IMR-90 (cell line): Measurements from ENCODE around the gene C2. TPM values are rescaled to one million over a fixed set of nuclear protein-coding genes. Genes with fewer than 3 reads are reported as not detected.

Experiments
- ATAC-seq: fragments of 200-7000 bp; cut with Tn5 transposase; 2 replicates; pipeline ENCODE4 v1.9.1; 2020; ENCODE audit warnings: low read depth, mild to moderate bottlenecking, moderate library complexity
- BruUV-seq: library from RNA; stranded (reverse); fragments of 400-500 nt; replicated peaks from 2 replicates; lab custom pipeline; 2021; lab: Mats Ljungman, UMichigan
- CTCF ChIA-PET: fragments of 300-600 bp; formaldehyde crosslinking; extraction: SDS; loops from one replicate; lab custom pipeline; 2021; ENCODE audit warnings: antibody characterized with exemption; lab: Yijun Ruan, JAX
- POLR2A ChIA-PET: fragments of 300-600 bp; sonication (Branson Sonifier 250); formaldehyde crosslinking; loops from one replicate; lab custom pipeline; 2022; ENCODE audit warnings: antibody characterized with exemption; ENCODE audit not compliant: unreplicated experiment; lab: Charles Lee
- DNase-seq: peaks from one replicate; pipeline ENCODE4 v3.0.0; 2013
- H2AFZ ChIP-seq: replicated peaks from 2 replicates; pipeline ENCODE3; 2013; ENCODE audit warnings: low read length, mild to moderate bottlenecking; ENCODE audit not compliant: poor library complexity
- H2AK5ac ChIP-seq: 2 replicates; pipeline ENCODE4 v1.6.1; 2013; ENCODE audit warnings: low read depth, low read length, inconsistent platforms
- H2AK9ac ChIP-seq: replicated peaks from 2 replicates; pipeline ENCODE3; 2013; ENCODE audit warnings: mild to moderate bottlenecking, low read depth, low read length, moderate library complexity; ENCODE audit not compliant: poor library complexity
- H2BK120ac ChIP-seq: 2 replicates; pipeline ENCODE4 v1.6.1; 2013; ENCODE audit warnings: low read depth, low read length, inconsistent platforms
- H2BK15ac ChIP-seq: 3 replicates; pipeline ENCODE4 v1.6.1; 2013; ENCODE audit warnings: low read depth, low read length, inconsistent platforms
- H2BK20ac ChIP-seq: 2 replicates; pipeline ENCODE4 v1.6.1; 2013; ENCODE audit warnings: low read depth, mild to moderate bottlenecking, inconsistent platforms, low read length, moderate library complexity
- H2BK5ac ChIP-seq: 2 replicates; pipeline ENCODE4 v1.6.1; 2013; ENCODE audit warnings: mild to moderate bottlenecking, low read depth, low read length, inconsistent platforms; ENCODE audit not compliant: poor library complexity, severe bottlenecking
- H3K14ac ChIP-seq: replicated peaks from 2 replicates; pipeline ENCODE4 v1.6.1; 2013; ENCODE audit warnings: low read depth, low read length, inconsistent platforms
- H3K18ac ChIP-seq: 2 replicates; pipeline ENCODE4 v1.6.1; 2013; ENCODE audit warnings: low read depth, low read length, control low read depth
- H3K23ac ChIP-seq: 2 replicates; pipeline ENCODE4 v1.6.1; 2013; ENCODE audit warnings: low read depth, low read length, inconsistent platforms
- H3K27ac ChIP-seq: 2 replicates; pipeline ENCODE4 v1.5.1; 2013; ENCODE audit warnings: mild to moderate bottlenecking, control low read depth, low read length; ENCODE audit not compliant: insufficient read depth
- H3K27me3 ChIP-seq: 2 replicates; pipeline ENCODE4 v1.6.1; 2013; ENCODE audit warnings: low read length; ENCODE audit not compliant: control insufficient read depth, insufficient read depth
- H3K36me3 ChIP-seq: 2 replicates; pipeline ENCODE4 v1.6.1; 2013; ENCODE audit warnings: low read length, mixed read lengths; ENCODE audit not compliant: control insufficient read depth, insufficient read depth
- H3K4ac ChIP-seq: 2 replicates; pipeline ENCODE4 v1.6.1; 2013; ENCODE audit warnings: low read depth, low read length, inconsistent platforms
- H3K4me1 ChIP-seq: 2 replicates; pipeline ENCODE4 v1.6.1; 2013; ENCODE audit warnings: low read length, mixed read lengths; ENCODE audit not compliant: control insufficient read depth, insufficient read depth
- H3K4me2 ChIP-seq: 2 replicates; pipeline ENCODE4 v1.6.1; 2013; ENCODE audit warnings: low read depth, mild to moderate bottlenecking, control low read depth, low read length, moderate library complexity
- H3K4me3 ChIP-seq: 2 replicates; pipeline ENCODE4 v1.5.1; 2013; ENCODE audit warnings: low read depth, mild to moderate bottlenecking, control low read depth, low read length, moderate library complexity; ENCODE audit not compliant: insufficient read depth
- H3K56ac ChIP-seq: 2 replicates; pipeline ENCODE4 v1.6.1; 2013; ENCODE audit warnings: low read length, inconsistent platforms; ENCODE audit not compliant: insufficient read depth; ENCODE audit errors: extremely low read depth
- H3K79me1 ChIP-seq, 2 experiments: 2 replicates each; pipeline ENCODE4 v1.6.1; 2013; ENCODE audit warnings: low read length in 2 of 2, inconsistent platforms in 1 of 2, low read depth in 1 of 2
- H3K9ac ChIP-seq: 2 replicates; pipeline ENCODE4 v1.6.1; 2013; ENCODE audit warnings: low read depth, low read length, control low read depth
- H3K9me1 ChIP-seq: 2 replicates; pipeline ENCODE4 v1.6.1; 2013; ENCODE audit warnings: low read length, inconsistent platforms; ENCODE audit not compliant: insufficient read depth
- H3K9me3 ChIP-seq: 2 replicates; pipeline ENCODE4 v1.6.1; 2013; ENCODE audit warnings: low read length; ENCODE audit not compliant: control insufficient read depth, insufficient read depth
- H4K20me1 ChIP-seq: 2 replicates; pipeline ENCODE4 v1.6.1; 2013; ENCODE audit warnings: low read length, inconsistent platforms; ENCODE audit not compliant: insufficient read depth
- H4K5ac ChIP-seq: 2 replicates; pipeline ENCODE4 v1.6.1; 2013; ENCODE audit warnings: mild to moderate bottlenecking, low read depth, low read length, control low read depth
- H4K8ac ChIP-seq, 2 experiments: 2 replicates each; pipeline ENCODE4 v1.6.1; 2013; ENCODE audit warnings: low read depth in 2 of 2, low read length in 2 of 2, control low read depth in 1 of 2, inconsistent platforms in 1 of 2
- H4K91ac ChIP-seq: 2 replicates; pipeline ENCODE4 v1.6.1; 2013; ENCODE audit warnings: low read depth, low read length, inconsistent platforms; ENCODE audit not compliant: insufficient read depth
- MAZ ChIP-seq: IDR thresholded peaks from 2 replicates; pipeline ENCODE4 v1.6.1; 2012; ENCODE audit warnings: low read depth, mild to moderate bottlenecking, low read length, improper control_type of control experiment, moderate library complexity, borderline replicate concordance
- NFE2L2 ChIP-seq: fragments of 150-350 bp; IDR thresholded peaks from 2 replicates; pipeline ENCODE4 v1.6.1; 2016; ENCODE audit warnings: low read depth, mild to moderate bottlenecking, low read length
- RCOR1 ChIP-seq: IDR thresholded peaks from 2 replicates; pipeline ENCODE4 v1.6.1; 2012; ENCODE audit warnings: mild to moderate bottlenecking, low read length, improper control_type of control experiment; ENCODE audit not compliant: insufficient replicate concordance
- WGBS, 2 experiments: methylation state at CpG; one replicate each; pipeline versions ENCODE4 v1.1.5 to v1.1.7; 2013; ENCODE audit warnings: missing lambda C conversion rate in 2 of 2; ENCODE audit not compliant: insufficient read length in 1 of 2; ENCODE audit errors: extremely low coverage in 2 of 2; 5-methylcytosine and 5-hydroxymethylcytosine counted together
- dilution Hi-C: fragments of 300-500 bp; cut with HindIII; formaldehyde crosslinking; loops from one replicate; pipeline ENCODE4 v1.14.3; 2018; ENCODE audit warnings: low sequenced_read_pairs; ENCODE audit not compliant: unreplicated experiment
- in situ Hi-C: fragments of 300-500 bp; cut with MboI; formaldehyde crosslinking; loops from 3 replicates; pipeline ENCODE4 v1.14.3; 2019; ENCODE audit warnings: low sequenced_read_pairs, inconsistent platforms, mixed read lengths
- intact Hi-C: fragments of 100-400 bp; cut with micrococcal nuclease; formaldehyde crosslinking; loops from 2 replicates; pipeline ENCODE4 v1.10.0; 2022
- polyA plus RNA-seq, 3 experiments: library from polyadenylated mRNA; depleted of rRNA; stranded (reverse); fragments of >200 nt; gene quantifications; 2 replicates each; pipeline ENCODE4 v1.2.3, GENCODE V29; 2012; ENCODE audit warnings: low replicate concordance in 1 of 3
- total RNA-seq: library from RNA; depleted of rRNA; stranded (reverse); fragments of >200 nt; gene quantifications from 2 replicates; pipeline ENCODE4 v1.2.3, GENCODE V29; 2012

Gene C2
- total and polyA plus RNA-seq, 2 of the 4 experiments (the other 2 are of a cell fraction) = 0.18 to 0.19 TPM

- TF ChIP-seq MAZ = no peak
Measured at GRCh38 chr6:31968791-31969711, 41.5 kb downstream of the C2 start (continued).

- H2BK20ac ChIP-seq = no peak overlapping the region
- no peaks in the 10 kb centered on the region for H3K9me3 ChIP-seq
- POLR2A ChIA-PET = no interaction called here
- DNase-seq = peak; percentile 55
- peaks cover 19 to 52% of the 10 kb centered on the region in 2 experiments for H3K79me1 ChIP-seq
- H3K4ac ChIP-seq = no peak overlapping the region
- no peaks in the 10 kb centered on the region for H3K27me3 ChIP-seq
- no peak overlapping the region for H2BK120ac ChIP-seq
- ATAC-seq = no peak
- H3K36me3 ChIP-seq = peaks cover 48% of the 10 kb centered on the region
- H2AFZ ChIP-seq = no peak overlapping the region
- intact Hi-C loops (no loop called here), in situ Hi-C loops (loop anchor here (10.0 kb wide), 2 partner anchors 145 to 205 kb away; partner anchors contain the start of genes AGPAT1 and RNF5), dilution Hi-C loops (no loop called here)
- no peaks in the 10 kb centered on the region for H4K20me1 ChIP-seq
- H3K9ac ChIP-seq = no peak overlapping the region
- H3K18ac ChIP-seq = no peak overlapping the region
- H3K4me1 ChIP-seq = peaks cover 11% of the 10 kb centered on the region
- peaks cover 6% of the 10 kb centered on the region; the same call in 1 of the 2 replicates for H3K9me1 ChIP-seq
- WGBS, 2 experiments = 78% methylated on average over 6 of the region's 17 CpGs; no CpG with 5 or more reads in 1 of the 2 experiments
- peak overlapping the region; percentile 71 for H2AK9ac ChIP-seq
- no peak overlapping the region for H4K5ac ChIP-seq
- H2BK5ac ChIP-seq = no peak overlapping the region
- no peak overlapping the region for H2BK15ac ChIP-seq
- TF ChIP-seq RCOR1 (no peak), NFE2L2 (peak; percentile 55)
- no peak overlapping the region for H3K27ac ChIP-seq
- no peak overlapping the region for H3K23ac ChIP-seq
- H4K91ac ChIP-seq = no peak overlapping the region
- peak overlapping the region; percentile 4; the same call in 1 of the 2 replicates for H3K4me2 ChIP-seq
- no peak overlapping the region for H3K4me3 ChIP-seq
- CTCF ChIA-PET = no interaction called here
- no TSS peak for BruUV-seq
- H3K14ac ChIP-seq = no peak overlapping the region
- H4K8ac ChIP-seq = no peak overlapping the region
- H2AK5ac ChIP-seq = 0 out of 2 replicates have a peak overlapping the region, but pooled peaks have one; percentile 35
- H3K56ac ChIP-seq = no peak overlapping the region
Measured at GRCh38 chr6:31969712-31970603, 42.4 kb downstream of the C2 start.
